Prostate gland (tissue), 2 donors: ENCODE results near the gene SPG11.

Experiments used
- CTCF ChIP-seq, 4 experiments: fragments of 200-600 bp in 2 of 4; fragments of 450-650 bp in 2 of 4; sonication (generic) in 2 of 4; IDR thresholded peaks; 1 replicate in 3 of 4; 2 replicates in 1 of 4; pipeline ENCODE4 v1.5.1; 2016 to 2019; ENCODE audit warnings: antibody characterized with exemption in 4 of 4, mild to moderate bottlenecking in 2 of 4, moderate library complexity in 2 of 4
- POLR2A ChIP-seq: fragments of 450-650 bp; IDR thresholded peaks from one replicate; pipeline ENCODE4 v1.6.1; 2016; ENCODE audit warnings: antibody characterized with exemption, mild to moderate bottlenecking

- no peak for TF ChIP-seq CTCF (IDR thresholded peaks at IDR 0.05)
- no peak for TF ChIP-seq POLR2A
Observed at GRCh38 chr15:44705986-44706385, 42.5 kb upstream of the SPG11 start.
